Astrocyte (in vitro differentiated cells and primary cell): ENCODE results near the gene GABPA. TPM values are rescaled to one million over a fixed set of nuclear protein-coding genes. Genes with fewer than 3 reads are reported as not detected.

Source experiments
- DNase-seq: peaks from one replicate; pipeline ENCODE4 v3.0.0-alpha.2; 2010; ENCODE audit warnings: low read depth
- FAIRE-seq: peaks from 2 replicates; lab custom pipeline; 2011; peaks lifted over from hg19 to GRCh38; lab: Jason Lieb, UNC
- H2AFZ ChIP-seq: 2 replicates; pipeline ENCODE4 v1.6.0; 2012; ENCODE audit warnings: low read depth, low read length, inconsistent platforms
- H3K27ac ChIP-seq: 2 replicates; pipeline ENCODE4 v1.5.1; 2011; ENCODE audit warnings: low read depth, low read length, inconsistent platforms
- H3K27me3 ChIP-seq: 2 replicates; pipeline ENCODE4 v1.6.0; 2011; ENCODE audit warnings: low read length, inconsistent platforms; ENCODE audit not compliant: insufficient read depth
- H3K36me3 ChIP-seq: 2 replicates; pipeline ENCODE4 v1.5.1; 2011; ENCODE audit warnings: low read length, inconsistent platforms; ENCODE audit not compliant: insufficient read depth
- H3K4me1 ChIP-seq: 2 replicates; pipeline ENCODE4 v1.5.1; 2011; ENCODE audit warnings: low read length, inconsistent platforms; ENCODE audit not compliant: insufficient read depth
- H3K4me2 ChIP-seq: 2 replicates; pipeline ENCODE4 v1.6.0; 2012; ENCODE audit warnings: low read length, inconsistent platforms
- H3K4me3 ChIP-seq: 2 replicates; pipeline ENCODE4 v1.5.1; 2011; ENCODE audit warnings: low read depth, mild to moderate bottlenecking, low read length, inconsistent platforms; ENCODE audit not compliant: insufficient read depth
- H3K79me2 ChIP-seq: 2 replicates; pipeline ENCODE4 v1.6.0; 2012; ENCODE audit warnings: mild to moderate bottlenecking, low read length, inconsistent platforms; ENCODE audit not compliant: insufficient read depth
- H3K9ac ChIP-seq: 2 replicates; pipeline ENCODE4 v1.6.0; 2012; ENCODE audit warnings: mild to moderate bottlenecking, low read length, inconsistent platforms
- H3K9me3 ChIP-seq: 2 replicates; pipeline ENCODE4 v1.5.1; 2012; ENCODE audit warnings: low read depth, mild to moderate bottlenecking, low read length, inconsistent platforms; ENCODE audit not compliant: insufficient read depth
- H4K20me1 ChIP-seq: 2 replicates; pipeline ENCODE4 v1.6.0; 2012; ENCODE audit warnings: low read length, inconsistent platforms; ENCODE audit not compliant: insufficient read depth
- H3K27ac Mint-ChIP-seq: one replicate; pipeline ENCODE4 v1.8.0; 2021; ENCODE audit warnings: mild to moderate bottlenecking, mixed read lengths; ENCODE audit not compliant: unreplicated experiment
- H3K27me3 Mint-ChIP-seq: one replicate; pipeline ENCODE4 v1.8.0; 2021; ENCODE audit warnings: low read depth, mixed read lengths; ENCODE audit not compliant: unreplicated experiment
- H3K36me3 Mint-ChIP-seq: one replicate; pipeline ENCODE4 v1.8.0; 2021; ENCODE audit warnings: low read depth, mixed read lengths; ENCODE audit not compliant: unreplicated experiment
- H3K4me1 Mint-ChIP-seq: one replicate; pipeline ENCODE4 v1.8.0; 2021; ENCODE audit warnings: low read depth, mixed read lengths; ENCODE audit not compliant: unreplicated experiment
- H3K4me3 Mint-ChIP-seq: one replicate; pipeline ENCODE4 v1.8.0; 2021; ENCODE audit warnings: mild to moderate bottlenecking, moderate library complexity, mixed read lengths; ENCODE audit not compliant: unreplicated experiment
- H3K9me3 Mint-ChIP-seq: one replicate; pipeline ENCODE4 v1.8.0; 2021; ENCODE audit warnings: mild to moderate bottlenecking, mixed read lengths; ENCODE audit not compliant: unreplicated experiment
- EZH2 ChIP-seq: IDR thresholded peaks from 2 replicates; pipeline ENCODE4 v1.6.1; 2012; ENCODE audit warnings: mild to moderate bottlenecking, low read length, inconsistent platforms; ENCODE audit not compliant: insufficient read depth
- total RNA-seq: library from RNA; stranded (reverse); gene quantifications from 2 replicates; pipeline ENCODE4 v1.2.1, GENCODE V29; 2021
- TF ChIP-seq, protein P1 (sequence below): IDR thresholded peaks from 2 replicates; pipeline ENCODE4 v1.5.1; 2011; ENCODE audit warnings: low read depth, mild to moderate bottlenecking, inconsistent platforms, low read length, moderate library complexity; ENCODE audit not compliant: insufficient read depth

GABPA gene
- total RNA-seq, 1 donor from 2014 or later = 23.6 TPM

DNA sequence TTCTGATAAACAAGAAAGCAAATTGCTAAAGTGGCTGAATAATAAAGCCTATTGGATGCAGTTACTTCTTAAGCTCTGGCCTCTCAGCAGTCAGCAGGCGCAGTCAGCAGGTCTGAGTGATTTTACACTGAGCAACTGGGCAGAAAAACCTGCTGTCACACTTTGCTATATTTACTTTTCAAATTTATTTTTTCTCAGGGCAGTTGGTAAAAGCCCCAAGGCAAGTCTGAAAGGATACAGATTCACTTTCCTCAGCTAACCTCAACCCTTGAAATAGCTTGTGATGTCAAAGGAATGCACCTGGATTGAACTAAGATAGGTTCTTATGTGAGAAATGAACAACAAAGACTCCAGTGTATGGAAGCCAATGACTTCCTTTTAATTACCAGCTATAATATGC lies 34.0 kb upstream of the GABPA start:
- Mint-ChIP-seq H3K27me3 (no peaks in the 10 kb centered on the region), H3K4me1 (peaks cover 2% of the 10 kb centered on the region), H3K27ac (no peak overlapping the region), H3K36me3 (peaks cover 8% of the 10 kb centered on the region), H3K4me3 (no peak overlapping the region), H3K9me3 (no peaks in the 10 kb centered on the region)
- TF ChIP-seq EZH2 = no peak
- TF ChIP-seq, protein P1, sequence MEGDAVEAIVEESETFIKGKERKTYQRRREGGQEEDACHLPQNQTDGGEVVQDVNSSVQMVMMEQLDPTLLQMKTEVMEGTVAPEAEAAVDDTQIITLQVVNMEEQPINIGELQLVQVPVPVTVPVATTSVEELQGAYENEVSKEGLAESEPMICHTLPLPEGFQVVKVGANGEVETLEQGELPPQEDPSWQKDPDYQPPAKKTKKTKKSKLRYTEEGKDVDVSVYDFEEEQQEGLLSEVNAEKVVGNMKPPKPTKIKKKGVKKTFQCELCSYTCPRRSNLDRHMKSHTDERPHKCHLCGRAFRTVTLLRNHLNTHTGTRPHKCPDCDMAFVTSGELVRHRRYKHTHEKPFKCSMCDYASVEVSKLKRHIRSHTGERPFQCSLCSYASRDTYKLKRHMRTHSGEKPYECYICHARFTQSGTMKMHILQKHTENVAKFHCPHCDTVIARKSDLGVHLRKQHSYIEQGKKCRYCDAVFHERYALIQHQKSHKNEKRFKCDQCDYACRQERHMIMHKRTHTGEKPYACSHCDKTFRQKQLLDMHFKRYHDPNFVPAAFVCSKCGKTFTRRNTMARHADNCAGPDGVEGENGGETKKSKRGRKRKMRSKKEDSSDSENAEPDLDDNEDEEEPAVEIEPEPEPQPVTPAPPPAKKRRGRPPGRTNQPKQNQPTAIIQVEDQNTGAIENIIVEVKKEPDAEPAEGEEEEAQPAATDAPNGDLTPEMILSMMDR = no peak
- Histone ChIP-seq H3K9ac (no peak overlapping the region), H3K4me2 (no peak overlapping the region), H3K4me1 (peaks cover 4% of the 10 kb centered on the region), H3K9me3 (no peaks in the 10 kb centered on the region), H4K20me1 (no peaks in the 10 kb centered on the region), H2AFZ (no peak overlapping the region), H3K27ac (no peak overlapping the region), H3K4me3 (no peak overlapping the region), H3K27me3 (no peaks in the 10 kb centered on the region), H3K36me3 (no peaks in the 10 kb centered on the region), H3K79me2 (no peaks in the 10 kb centered on the region)
- DNase-seq (no peak), FAIRE-seq (no peak)

DNA sequence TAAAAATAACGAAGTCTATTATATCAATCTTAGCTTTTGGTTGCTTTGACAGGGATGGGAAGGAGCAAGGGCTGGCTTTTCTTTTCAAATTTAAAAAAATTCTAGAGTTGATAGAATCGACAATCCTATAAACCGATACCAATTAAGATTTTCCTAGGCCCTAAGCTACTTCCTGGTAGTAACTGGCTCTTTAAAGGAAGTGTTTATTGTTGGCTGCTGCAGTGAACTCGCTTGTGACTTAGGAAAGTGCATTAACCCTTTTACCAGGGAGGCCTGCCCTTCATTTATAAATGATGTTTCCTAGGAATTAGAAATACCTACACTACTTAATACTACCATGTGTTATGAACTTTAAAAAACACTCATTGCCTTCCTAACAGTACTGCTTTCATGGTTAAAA lies 33.2 kb upstream of the GABPA start:
- no peaks in the 10 kb centered on the region for H3K36me3 ChIP-seq
- H3K4me1 ChIP-seq = peaks cover 4% of the 10 kb centered on the region
- no peak for DNase-seq
- Mint-ChIP-seq H3K9me3 (no peaks in the 10 kb centered on the region), H3K4me3 (no peak overlapping the region), H3K4me1 (peaks cover 2% of the 10 kb centered on the region), H3K27ac (no peak overlapping the region), H3K36me3 (peaks cover 7% of the 10 kb centered on the region), H3K27me3 (no peaks in the 10 kb centered on the region)
- H2AFZ ChIP-seq = no peak overlapping the region
- H3K27me3 ChIP-seq = no peaks in the 10 kb centered on the region
- no peaks in the 10 kb centered on the region for H4K20me1 ChIP-seq
- no peak overlapping the region for H3K9ac ChIP-seq
- TF ChIP-seq, protein P1 = no peak
- TF ChIP-seq EZH2 = no peak
- no peaks in the 10 kb centered on the region for H3K9me3 ChIP-seq
- no peak overlapping the region for H3K4me3 ChIP-seq
- no peak overlapping the region for H3K4me2 ChIP-seq
- no peak overlapping the region for H3K27ac ChIP-seq
- H3K79me2 ChIP-seq = no peaks in the 10 kb centered on the region
- FAIRE-seq = no peak

DNA sequence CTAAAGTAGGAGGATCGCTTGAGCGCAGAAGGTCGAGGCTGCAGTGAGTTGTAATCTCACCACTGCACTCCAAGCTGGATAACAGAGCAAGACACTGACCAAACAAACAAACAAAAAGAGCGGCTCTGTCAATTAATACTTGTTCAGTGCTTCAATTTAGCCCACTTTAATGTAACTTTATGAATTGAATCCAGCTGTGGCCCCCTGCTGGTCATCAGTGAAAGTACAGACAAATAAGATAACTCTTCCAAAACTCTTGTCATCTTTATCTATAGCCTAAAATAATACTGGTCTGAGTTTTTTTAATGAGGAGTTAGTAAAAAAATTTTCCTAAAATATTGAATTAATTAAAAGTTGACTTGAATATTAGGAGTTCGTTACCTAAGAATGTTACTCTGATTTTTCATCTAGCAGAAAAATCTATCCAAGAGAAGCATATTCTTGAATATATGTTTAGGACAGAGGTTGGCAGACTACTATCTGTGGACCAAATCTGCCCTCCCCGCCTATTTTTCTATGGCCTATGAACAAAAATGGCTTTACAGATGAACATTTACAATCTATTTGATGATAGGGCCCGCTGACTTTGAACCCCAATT lies 26.2 kb upstream of the GABPA start:
- H3K4me2 ChIP-seq = no peak overlapping the region
- H4K20me1 ChIP-seq = no peaks in the 10 kb centered on the region
- no peak overlapping the region for H3K9ac ChIP-seq
- Mint-ChIP-seq H3K27ac (no peak overlapping the region), H3K4me3 (no peak overlapping the region), H3K9me3 (no peaks in the 10 kb centered on the region), H3K36me3 (no peaks in the 10 kb centered on the region), H3K27me3 (no peaks in the 10 kb centered on the region), H3K4me1 (no peaks in the 10 kb centered on the region)
- peak; percentile 4 for DNase-seq
- no peaks in the 10 kb centered on the region for H3K27me3 ChIP-seq
- no peak overlapping the region for H3K4me3 ChIP-seq
- no peaks in the 10 kb centered on the region for H3K36me3 ChIP-seq
- H3K9me3 ChIP-seq = no peaks in the 10 kb centered on the region
- no peaks in the 10 kb centered on the region for H3K79me2 ChIP-seq
- TF ChIP-seq EZH2 = no peak
- TF ChIP-seq, protein P1 = peak; percentile 89
- H3K27ac ChIP-seq = no peak overlapping the region
- no peaks in the 10 kb centered on the region for H3K4me1 ChIP-seq
- FAIRE-seq = no peak
- H2AFZ ChIP-seq = no peak overlapping the region
